ENCODE measurements around the gene GARNL3.

DNA sequence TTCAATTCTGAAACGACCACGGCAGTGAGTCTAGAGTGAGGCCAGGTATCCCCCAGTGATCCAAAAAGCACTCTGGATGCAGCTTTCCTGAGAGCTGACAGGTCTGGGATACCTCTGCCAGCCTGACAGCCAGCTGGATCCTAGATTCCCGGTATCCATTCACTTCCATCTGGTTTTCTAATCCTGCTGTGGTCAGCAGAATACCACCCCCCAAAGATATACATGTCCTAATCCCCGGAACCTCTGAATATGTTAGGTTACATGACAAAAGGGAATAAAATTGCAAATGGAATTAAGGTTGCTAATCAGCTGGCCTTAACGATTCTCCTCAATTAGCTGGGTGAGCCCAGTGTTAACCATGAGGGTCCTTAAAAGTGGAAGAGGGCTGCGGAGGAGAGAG is 158.2 kb downstream of the GARNL3 start:
- TF ChIP-seq, protein P1, sequence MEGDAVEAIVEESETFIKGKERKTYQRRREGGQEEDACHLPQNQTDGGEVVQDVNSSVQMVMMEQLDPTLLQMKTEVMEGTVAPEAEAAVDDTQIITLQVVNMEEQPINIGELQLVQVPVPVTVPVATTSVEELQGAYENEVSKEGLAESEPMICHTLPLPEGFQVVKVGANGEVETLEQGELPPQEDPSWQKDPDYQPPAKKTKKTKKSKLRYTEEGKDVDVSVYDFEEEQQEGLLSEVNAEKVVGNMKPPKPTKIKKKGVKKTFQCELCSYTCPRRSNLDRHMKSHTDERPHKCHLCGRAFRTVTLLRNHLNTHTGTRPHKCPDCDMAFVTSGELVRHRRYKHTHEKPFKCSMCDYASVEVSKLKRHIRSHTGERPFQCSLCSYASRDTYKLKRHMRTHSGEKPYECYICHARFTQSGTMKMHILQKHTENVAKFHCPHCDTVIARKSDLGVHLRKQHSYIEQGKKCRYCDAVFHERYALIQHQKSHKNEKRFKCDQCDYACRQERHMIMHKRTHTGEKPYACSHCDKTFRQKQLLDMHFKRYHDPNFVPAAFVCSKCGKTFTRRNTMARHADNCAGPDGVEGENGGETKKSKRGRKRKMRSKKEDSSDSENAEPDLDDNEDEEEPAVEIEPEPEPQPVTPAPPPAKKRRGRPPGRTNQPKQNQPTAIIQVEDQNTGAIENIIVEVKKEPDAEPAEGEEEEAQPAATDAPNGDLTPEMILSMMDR (IDR thresholded peaks at IDR 0.05), result no peak
- TF ChIP-seq POLR2A (IDR thresholded peaks at IDR 0.05), result no peak
- TF ChIP-seq POLR2AphosphoS5 (IDR thresholded peaks at IDR 0.05), result no peak
- no peak for TF ChIP-seq EP300 (IDR thresholded peaks at IDR 0.05)
